Hematopoietic multipotent progenitor cell treated with erythropoietin and hydrocortisone succinate and interleukin-3 and kit ligand, for 4 days (in vitro differentiated cells): ENCODE results near the gene ASTN2.

Experiments
- DNase-seq: peaks from one replicate; pipeline ENCODE4 v3.0.0-alpha.2; 2015

ASTN2 gene

DNA sequence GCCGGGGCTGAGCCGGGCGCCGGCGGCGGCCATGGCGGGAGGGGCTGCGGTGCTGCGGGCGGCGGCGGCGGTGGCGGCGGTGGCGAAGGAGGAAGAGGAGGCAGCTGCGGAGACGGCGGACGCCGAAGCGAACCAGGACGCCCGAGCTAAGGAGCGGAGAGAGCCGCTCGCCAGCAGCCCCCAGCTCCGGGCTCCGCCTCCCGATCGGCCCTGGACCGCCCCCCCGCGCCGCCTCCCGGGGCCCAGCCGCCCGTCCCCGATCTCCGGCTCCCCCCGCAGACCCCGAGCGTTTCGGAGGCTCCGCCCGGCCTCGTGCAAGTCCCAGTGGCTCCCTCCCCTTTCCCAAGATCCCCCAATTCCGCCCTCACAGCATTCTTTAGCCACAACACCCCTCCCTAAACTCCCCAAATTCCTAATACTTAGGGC lies at the start of gene ASTN2:
Gene ASTN2, minus strand, starts transcription at position 152 of the 426 bp plus-strand sequence. Its CDS starts 119 bp downstream, at position 33.
- peak; percentile 6 for DNase-seq

DNA sequence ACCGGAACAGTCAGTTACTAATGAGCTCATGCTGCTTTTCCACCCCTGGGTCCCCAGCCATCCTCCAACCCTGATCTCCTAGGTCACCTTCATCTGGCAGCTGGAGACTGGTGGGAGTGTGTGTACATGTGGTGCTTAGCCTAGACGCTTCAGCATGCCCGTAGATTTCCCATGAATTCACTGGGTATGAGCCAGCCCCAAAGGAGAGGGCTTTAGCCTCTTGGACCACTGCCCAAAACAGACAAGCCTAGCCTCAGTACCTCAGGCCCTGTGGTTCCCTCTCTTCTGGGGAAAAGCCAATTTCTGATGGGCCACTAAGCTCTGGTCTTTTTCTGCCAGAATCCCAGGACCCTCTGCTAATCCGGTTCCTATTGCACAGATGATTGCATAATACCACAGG lies 48.0 kb upstream of the ASTN2 start:
- no peak for DNase-seq

DNA sequence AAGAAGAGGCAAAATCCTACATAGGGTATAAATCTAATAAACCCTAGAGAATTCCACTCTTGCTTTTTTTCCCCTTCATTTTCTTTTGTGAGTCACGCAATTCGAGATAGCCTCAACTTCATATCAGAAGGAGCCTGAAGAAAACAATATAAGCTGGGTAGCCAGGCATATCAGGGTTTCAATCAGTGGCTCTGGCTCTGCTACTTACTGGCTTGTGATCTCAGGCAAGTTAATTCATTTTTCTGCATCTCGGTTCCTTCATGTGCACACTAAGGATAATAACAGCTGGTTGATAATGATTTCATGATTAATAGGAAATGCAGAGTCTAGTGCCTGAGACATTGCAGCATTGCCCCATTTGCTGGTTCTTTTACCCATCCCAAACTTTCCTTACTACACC lies 46.5 kb upstream of the ASTN2 start:
- no peak for DNase-seq

- no peak for DNase-seq
Observed at GRCh38 chr9:117460743-117461142, 45.9 kb upstream of the ASTN2 start.

- DNase-seq = no peak
Observed at GRCh38 chr9:117459913-117460312, 45.1 kb upstream of the ASTN2 start.

DNA sequence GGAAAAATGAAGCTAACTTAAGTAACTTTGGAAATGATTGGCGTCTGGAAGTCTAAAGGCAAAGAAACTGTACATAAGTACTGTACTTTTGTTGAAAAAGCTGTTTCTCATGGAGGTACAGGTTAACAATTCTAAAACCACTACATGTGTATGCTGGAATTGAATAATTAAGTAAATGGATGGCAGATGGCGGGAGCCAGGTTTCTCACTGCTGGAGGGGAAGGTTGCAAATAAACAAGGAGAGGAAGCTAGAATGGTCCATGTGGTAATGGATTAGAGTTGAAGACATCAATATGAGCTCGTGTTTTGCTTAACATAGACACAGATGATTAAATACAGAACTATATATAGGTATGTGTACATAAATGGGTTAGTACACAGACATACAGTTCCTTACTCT lies 43.2 kb upstream of the ASTN2 start:
- DNase-seq = no peak

DNA sequence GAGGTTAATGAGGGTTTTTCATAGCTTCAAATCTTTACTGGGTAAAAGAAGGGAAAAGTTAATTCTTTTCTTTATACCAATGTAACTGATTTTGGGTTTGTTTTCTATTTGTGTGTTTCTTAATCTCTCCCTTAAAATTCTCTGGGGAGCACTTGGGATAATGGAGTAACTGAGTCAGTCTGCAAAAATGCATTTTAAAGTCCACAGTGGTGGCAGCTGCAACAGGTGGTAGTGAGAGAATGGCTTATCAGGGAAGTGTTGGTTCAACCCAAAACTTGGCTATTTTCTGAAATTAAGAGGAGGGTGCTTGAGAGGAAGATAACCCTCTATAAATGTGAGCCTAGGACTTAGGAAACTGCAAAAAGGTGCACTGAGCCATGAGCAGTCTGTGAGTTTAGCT lies 39.9 kb upstream of the ASTN2 start:
- DNase-seq = no peak

- no peak for DNase-seq
Observed at GRCh38 chr9:117453737-117454136, 38.9 kb upstream of the ASTN2 start.

- DNase-seq = no peak
Observed at GRCh38 chr9:117451311-117451710, 36.5 kb upstream of the ASTN2 start.

DNA sequence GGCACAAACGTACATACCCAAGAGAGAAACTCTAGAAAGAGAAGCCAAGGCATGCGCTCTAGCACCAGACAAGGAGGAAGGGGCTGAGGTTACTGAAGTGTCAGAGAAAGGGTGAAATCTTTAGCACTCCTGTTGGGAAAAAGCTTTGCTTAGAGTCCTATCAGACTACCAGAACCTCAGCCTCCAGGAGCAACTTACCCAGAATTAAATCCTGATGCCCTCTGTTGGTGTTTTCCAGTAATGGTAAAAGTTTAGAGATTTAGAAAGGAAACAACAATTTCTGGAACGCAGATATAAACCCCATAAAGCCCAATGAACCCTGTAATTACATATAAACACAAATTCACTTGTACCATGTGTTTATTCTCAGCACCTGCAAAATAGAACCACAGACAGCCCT lies 33.2 kb upstream of the ASTN2 start:
- DNase-seq = peak; percentile 6

DNA sequence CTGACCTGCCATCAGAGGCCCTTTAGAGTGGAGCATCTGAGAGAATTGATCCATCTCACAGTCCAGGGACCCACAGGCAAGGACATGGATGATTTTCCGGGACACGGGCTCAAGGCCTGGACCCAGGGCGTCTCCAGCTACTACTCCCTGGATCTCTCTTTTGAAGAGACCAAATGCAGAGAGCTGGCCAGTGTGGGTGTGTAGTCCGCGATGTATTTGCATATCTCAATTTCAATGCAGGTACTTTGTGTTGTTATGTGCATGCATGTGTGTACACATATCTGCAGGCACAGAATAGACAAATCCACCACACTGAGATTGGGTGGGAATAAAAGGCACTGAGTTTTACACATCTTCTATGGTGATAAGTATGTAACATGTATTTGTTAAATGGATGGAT lies 30.8 kb upstream of the ASTN2 start:
- no peak for DNase-seq

DNA sequence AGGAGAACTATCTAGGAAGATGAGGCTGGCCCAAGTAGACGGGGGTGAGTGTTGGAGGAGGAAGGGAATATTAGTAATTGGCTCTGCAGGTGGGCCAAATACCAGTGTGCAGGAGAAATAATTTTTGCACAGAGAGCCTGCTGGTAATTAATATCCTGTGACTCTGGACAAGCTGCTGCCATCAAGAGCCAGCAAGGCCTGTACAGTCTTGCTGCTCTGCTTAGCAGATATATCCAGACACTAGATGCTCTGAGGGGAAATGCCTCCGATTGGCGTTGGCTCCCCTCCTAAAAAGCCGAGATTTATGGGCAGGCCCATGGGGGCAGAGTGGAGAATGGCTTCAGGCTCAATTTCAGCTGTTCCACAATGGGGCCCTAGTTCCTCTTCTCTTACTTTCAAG lies 29.6 kb upstream of the ASTN2 start:
- DNase-seq = no peak

- no peak for DNase-seq
Observed at GRCh38 chr9:117437283-117437682, 22.4 kb upstream of the ASTN2 start.

- no peak for DNase-seq
Observed at GRCh38 chr9:117435630-117436261, 20.9 kb upstream of the ASTN2 start.

DNA sequence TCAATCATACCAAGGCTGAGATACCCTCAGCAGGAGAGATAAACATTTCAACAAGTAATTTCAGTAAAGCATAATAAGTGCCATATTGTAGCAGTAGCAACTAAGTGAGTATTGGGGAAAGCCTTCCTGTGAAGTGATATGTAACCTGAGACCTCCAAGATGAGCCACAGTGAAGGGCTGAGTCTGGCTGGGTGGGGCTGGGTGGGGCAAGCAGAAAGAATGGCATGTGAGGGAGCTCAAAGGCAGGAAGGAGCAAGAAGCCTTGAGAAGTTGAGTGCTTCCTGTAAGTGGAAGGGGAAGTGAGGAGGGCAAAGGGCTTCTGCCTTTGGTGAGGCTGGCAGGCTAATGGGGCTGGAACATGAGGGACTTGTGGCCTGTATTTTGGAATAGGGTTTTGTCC lies 19.7 kb upstream of the ASTN2 start:
- no peak for DNase-seq

- no peak for DNase-seq
Observed at GRCh38 chr9:117430813-117431212, 16.0 kb upstream of the ASTN2 start.

GRCh38 chr9:117427357-117427913 lies 12.6 kb upstream of the ASTN2 start:
- no peak for DNase-seq

DNA sequence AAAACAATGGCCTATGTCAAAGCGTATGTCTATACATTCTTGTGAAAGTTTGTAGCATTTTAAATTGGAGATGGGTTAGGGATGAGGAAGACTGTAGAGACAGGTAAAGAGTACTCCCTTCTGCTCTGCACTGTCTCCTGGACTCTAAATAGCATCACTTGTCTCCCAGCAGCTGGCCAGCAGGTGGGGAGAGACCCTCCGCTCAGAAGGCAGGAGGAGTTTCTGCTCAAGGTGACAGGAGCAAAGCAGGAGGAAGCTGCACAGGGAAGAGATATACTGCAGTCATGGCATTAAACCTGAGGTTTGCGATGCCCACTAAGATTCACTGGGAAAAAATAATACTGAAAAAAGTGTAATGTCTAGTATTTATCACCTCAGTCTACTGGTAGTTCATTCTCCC lies 10.7 kb upstream of the ASTN2 start:
- DNase-seq = no peak

DNA sequence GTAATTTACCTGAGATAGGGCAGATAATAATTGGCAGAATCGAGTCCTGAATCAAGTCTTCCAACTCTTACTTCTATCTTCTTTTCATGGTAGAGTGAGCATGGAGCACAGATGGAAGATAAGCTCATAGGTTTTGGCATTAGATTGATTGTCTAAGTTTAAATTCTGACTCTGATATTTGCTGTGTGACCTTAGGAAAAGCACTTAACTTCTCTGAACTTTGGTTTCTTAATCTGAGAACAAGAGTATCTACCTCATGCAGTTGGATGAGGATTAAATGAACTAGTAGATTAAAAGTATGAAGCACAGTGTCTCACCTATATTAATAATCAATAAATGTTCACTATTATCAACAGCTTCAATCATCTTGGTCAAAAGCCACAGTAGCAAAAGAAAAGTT lies 9.4 kb upstream of the ASTN2 start:
- no peak for DNase-seq

DNA sequence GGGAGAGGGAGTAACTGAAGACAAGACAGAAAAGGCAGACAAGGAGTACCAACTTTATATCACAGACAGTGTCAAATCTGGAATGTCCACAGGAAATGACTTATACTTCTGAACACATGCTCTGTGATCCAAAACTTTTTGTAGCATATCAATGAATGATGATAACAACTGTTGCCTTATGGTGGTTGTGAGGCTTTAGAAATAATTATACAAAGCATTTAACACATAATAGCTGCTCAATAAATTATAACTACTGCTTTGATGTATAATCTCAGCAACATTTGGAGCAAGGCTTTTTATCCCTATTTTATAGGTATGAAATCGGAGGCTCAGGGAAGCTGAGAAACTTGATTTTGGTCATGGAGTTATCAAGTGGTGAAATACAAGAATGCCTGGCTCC lies 3.3 kb upstream of the ASTN2 start:
- no peak for DNase-seq

GRCh38 chr9:117416856-117417255 lies 2.0 kb upstream of the ASTN2 start:
- no peak for DNase-seq

DNA sequence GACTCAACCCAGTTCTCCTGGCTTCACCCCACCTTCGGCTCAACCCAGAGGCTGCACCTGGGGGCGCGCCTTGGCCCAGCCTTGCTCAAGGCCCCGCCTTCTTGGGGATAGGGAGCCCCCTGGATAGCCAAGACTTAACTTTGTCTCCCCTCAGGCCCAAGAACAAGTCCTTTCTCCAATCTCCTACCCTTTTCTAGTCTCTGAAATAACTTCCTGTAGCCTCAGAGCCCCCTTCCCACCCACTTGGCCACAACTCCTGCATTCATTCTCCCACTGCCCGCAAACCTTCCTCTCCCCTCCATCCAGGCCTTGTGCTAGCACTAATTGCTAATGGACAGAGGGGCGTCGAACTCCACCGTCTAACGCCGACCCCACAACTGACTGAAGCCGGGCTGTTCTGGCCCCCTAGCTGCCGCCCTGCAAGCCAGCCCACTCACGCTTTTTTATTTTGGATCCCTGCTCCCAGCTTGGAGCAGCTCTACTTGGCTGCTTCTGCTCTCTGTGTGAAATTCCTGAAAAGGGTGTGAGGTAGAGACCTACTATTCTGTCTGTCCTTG lies 579 bp upstream of the ASTN2 start:
- DNase-seq = no peak

DNA sequence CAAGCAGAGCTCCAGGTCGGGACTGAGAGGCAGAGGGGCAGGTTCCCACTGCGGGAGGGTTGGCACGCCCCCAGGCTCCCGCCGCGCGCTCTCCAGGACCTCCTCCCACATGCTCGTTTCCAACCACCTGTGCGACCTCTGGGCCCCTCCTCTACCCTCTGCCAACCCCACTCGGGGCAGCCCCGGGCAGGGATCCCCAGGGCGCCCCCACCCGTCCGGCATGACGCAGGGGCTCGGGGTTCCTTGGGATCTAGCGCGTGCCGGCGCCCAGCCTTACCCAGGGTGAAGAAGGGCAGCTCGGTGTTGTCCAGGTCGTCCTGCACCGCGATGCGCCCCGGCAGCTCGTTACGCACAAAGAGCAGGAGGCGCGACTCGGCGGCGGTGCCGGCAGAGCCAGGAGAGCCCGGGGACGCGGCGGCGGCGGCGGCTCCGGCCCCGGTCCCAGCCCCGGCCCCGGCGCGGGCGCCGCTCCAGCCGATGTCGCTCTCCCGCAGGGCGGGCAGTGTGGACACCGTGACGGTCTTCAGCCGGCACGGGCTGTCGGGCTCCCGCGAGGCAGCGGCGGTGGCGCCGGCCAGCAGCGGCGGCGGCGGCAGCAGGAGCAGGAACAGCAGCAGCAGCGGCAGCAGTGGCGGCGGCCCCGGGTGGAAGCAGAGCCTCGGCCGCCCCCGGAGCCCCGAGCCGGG lies 494 bp downstream of the ASTN2 start:
- DNase-seq = peak; percentile 28
